Measurements from ENCODE around the gene SPRED1. TPM values are rescaled to one million over a fixed set of nuclear protein-coding genes. Genes with fewer than 3 reads are reported as not detected.

SPRED1 gene
- total and polyA plus RNA-seq, 2 experiments from 2014 or later = 11.4 to 44.0 TPM

DNA sequence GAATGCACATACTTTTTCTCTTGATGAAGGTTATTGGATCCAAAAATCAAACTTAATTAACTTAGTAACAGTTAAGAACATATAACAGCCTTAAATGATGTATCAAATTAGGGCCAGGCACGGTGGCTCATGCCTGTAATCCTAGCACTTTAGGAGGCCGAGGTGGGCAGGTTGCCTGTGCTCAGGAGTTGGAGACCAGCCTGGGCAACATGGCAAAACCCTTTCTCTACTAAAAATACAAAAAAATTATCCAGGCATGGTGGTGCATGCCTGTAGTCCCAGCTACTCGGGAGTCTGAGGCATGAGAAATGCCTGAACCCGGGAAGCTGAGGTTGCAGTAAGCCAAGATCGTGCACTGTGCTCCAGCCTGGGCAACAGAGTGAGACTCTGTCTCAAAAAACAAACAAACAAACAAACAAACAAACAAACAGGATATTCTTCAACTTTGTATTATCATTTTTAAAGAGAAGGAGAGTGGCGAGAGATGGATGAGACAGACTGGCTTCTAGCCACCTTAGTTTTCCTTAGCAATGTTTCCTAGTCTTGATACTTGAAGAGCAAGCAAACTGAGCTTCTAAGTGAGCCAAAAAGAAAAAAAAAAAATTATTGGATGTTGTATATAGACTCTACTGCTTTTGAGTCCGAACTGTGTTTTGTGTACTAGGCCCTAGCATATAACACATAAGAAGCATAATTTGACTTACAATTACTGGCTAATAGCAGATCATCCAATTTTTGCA, 13.8 kb downstream of the SPRED1 start (continued):
- TF ChIP-seq, protein P1, sequence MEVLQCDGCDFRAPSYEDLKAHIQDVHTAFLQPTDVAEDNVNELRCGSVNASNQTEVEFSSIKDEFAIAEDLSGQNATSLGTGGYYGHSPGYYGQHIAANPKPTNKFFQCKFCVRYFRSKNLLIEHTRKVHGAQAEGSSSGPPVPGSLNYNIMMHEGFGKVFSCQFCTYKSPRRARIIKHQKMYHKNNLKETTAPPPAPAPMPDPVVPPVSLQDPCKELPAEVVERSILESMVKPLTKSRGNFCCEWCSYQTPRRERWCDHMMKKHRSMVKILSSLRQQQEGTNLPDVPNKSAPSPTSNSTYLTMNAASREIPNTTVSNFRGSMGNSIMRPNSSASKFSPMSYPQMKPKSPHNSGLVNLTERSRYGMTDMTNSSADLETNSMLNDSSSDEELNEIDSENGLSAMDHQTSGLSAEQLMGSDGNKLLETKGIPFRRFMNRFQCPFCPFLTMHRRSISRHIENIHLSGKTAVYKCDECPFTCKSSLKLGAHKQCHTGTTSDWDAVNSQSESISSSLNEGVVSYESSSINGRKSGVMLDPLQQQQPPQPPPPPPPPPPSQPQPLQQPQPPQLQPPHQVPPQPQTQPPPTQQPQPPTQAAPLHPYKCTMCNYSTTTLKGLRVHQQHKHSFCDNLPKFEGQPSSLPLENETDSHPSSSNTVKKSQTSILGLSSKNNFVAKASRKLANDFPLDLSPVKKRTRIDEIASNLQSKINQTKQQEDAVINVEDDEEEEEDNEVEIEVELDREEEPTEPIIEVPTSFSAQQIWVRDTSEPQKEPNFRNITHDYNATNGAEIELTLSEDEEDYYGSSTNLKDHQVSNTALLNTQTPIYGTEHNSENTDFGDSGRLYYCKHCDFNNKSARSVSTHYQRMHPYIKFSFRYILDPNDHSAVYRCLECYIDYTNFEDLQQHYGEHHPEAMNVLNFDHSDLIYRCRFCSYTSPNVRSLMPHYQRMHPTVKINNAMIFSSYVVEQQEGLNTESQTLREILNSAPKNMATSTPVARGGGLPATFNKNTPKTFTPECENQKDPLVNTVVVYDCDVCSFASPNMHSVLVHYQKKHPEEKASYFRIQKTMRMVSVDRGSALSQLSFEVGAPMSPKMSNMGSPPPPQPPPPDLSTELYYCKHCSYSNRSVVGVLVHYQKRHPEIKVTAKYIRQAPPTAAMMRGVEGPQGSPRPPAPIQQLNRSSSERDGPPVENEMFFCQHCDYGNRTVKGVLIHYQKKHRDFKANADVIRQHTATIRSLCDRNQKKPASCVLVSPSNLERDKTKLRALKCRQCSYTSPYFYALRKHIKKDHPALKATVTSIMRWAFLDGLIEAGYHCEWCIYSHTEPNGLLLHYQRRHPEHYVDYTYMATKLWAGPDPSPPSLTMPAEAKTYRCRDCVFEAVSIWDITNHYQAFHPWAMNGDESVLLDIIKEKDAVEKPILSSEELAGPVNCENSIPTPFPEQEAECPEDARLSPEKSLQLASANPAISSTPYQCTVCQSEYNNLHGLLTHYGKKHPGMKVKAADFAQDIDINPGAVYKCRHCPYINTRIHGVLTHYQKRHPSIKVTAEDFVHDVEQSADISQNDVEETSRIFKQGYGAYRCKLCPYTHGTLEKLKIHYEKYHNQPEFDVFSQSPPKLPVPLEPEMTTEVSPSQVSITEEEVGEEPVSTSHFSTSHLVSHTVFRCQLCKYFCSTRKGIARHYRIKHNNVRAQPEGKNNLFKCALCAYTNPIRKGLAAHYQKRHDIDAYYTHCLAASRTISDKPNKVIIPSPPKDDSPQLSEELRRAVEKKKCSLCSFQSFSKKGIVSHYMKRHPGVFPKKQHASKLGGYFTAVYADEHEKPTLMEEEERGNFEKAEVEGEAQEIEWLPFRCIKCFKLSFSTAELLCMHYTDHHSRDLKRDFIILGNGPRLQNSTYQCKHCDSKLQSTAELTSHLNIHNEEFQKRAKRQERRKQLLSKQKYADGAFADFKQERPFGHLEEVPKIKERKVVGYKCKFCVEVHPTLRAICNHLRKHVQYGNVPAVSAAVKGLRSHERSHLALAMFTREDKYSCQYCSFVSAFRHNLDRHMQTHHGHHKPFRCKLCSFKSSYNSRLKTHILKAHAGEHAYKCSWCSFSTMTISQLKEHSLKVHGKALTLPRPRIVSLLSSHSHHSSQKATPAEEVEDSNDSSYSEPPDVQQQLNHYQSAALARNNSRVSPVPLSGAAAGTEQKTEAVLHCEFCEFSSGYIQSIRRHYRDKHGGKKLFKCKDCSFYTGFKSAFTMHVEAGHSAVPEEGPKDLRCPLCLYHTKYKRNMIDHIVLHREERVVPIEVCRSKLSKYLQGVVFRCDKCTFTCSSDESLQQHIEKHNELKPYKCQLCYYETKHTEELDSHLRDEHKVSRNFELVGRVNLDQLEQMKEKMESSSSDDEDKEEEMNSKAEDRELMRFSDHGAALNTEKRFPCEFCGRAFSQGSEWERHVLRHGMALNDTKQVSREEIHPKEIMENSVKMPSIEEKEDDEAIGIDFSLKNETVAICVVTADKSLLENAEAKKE (CRISPR knock-in tag; IDR thresholded peaks at IDR 0.05) = no peak
- no peak for TF ChIP-seq NANOG (IDR thresholded peaks at IDR 0.05; ENCODE audit: borderline replicate concordance)

- H3K27ac Mint-ChIP-seq = no peak overlapping the region
- H3K4me3 ChIP-seq = no peak overlapping the region
- no peaks in the 10 kb centered on the region for H3K9me2 ChIP-seq (ENCODE audit: insufficient read depth)
- H3K27me3 Mint-ChIP-seq (ENCODE audit: insufficient read depth, low read depth, poor library complexity) = no peaks in the 10 kb centered on the region
- no peak overlapping the region for H3K27ac ChIP-seq (ENCODE audit: low read depth)
- peaks cover 21% of the 10 kb centered on the region for H3K4me1 ChIP-seq (ENCODE audit: insufficient read depth)
- DNase-seq (ENCODE audit: low spot score) = no peak
- no peaks in the 10 kb centered on the region for H3K27me3 ChIP-seq (ENCODE audit: insufficient read depth)
- H3K9me3 Mint-ChIP-seq = no peaks in the 10 kb centered on the region
- no peaks in the 10 kb centered on the region for H3F3A ChIP-seq (replicated peaks; ENCODE audit: low read depth)
- no peak for ATAC-seq
- no peak overlapping the region for H3K4me2 ChIP-seq
- H3K79me2 ChIP-seq (replicated peaks; ENCODE audit: insufficient read depth) = peaks cover 100% of the 10 kb centered on the region
- TF ChIP-seq CREB1 (CRISPR knock-in tag; IDR thresholded peaks at IDR 0.05; ENCODE audit: low read depth) = no peak
- TF ChIP-seq, protein P2, sequence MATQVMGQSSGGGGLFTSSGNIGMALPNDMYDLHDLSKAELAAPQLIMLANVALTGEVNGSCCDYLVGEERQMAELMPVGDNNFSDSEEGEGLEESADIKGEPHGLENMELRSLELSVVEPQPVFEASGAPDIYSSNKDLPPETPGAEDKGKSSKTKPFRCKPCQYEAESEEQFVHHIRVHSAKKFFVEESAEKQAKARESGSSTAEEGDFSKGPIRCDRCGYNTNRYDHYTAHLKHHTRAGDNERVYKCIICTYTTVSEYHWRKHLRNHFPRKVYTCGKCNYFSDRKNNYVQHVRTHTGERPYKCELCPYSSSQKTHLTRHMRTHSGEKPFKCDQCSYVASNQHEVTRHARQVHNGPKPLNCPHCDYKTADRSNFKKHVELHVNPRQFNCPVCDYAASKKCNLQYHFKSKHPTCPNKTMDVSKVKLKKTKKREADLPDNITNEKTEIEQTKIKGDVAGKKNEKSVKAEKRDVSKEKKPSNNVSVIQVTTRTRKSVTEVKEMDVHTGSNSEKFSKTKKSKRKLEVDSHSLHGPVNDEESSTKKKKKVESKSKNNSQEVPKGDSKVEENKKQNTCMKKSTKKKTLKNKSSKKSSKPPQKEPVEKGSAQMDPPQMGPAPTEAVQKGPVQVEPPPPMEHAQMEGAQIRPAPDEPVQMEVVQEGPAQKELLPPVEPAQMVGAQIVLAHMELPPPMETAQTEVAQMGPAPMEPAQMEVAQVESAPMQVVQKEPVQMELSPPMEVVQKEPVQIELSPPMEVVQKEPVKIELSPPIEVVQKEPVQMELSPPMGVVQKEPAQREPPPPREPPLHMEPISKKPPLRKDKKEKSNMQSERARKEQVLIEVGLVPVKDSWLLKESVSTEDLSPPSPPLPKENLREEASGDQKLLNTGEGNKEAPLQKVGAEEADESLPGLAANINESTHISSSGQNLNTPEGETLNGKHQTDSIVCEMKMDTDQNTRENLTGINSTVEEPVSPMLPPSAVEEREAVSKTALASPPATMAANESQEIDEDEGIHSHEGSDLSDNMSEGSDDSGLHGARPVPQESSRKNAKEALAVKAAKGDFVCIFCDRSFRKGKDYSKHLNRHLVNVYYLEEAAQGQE (IDR thresholded peaks at IDR 0.05; ENCODE audit: unreplicated experiment) = no peak
- no peaks in the 10 kb centered on the region for H3K36me3 ChIP-seq (ENCODE audit: insufficient read depth)
- H3K36me3 Mint-ChIP-seq (ENCODE audit: low read depth) = peaks cover 21% of the 10 kb centered on the region; the same call in 2 of the 3 replicates
- H3K4me3 Mint-ChIP-seq = no peak overlapping the region
- peaks cover 20% of the 10 kb centered on the region for H3K4me1 Mint-ChIP-seq
- peaks cover 56% of the 10 kb centered on the region for H4K20me1 ChIP-seq (replicated peaks; ENCODE audit: insufficient read depth)
- no peak overlapping the region for H2AFZ ChIP-seq
Measured at GRCh38 chr15:38267421-38268022, 14.9 kb downstream of the SPRED1 start.

Measured in GM23338 (cell line).